Epidermal melanocyte (primary cell): Measurements from ENCODE around the gene RPL38.

ENCODE experiments used
- DNase-seq: peaks from one replicate; pipeline ENCODE4 v3.0.0; 2011; ENCODE audit warnings: low spot score; ENCODE audit not compliant: insufficient read length

The RPL38 gene

DNA sequence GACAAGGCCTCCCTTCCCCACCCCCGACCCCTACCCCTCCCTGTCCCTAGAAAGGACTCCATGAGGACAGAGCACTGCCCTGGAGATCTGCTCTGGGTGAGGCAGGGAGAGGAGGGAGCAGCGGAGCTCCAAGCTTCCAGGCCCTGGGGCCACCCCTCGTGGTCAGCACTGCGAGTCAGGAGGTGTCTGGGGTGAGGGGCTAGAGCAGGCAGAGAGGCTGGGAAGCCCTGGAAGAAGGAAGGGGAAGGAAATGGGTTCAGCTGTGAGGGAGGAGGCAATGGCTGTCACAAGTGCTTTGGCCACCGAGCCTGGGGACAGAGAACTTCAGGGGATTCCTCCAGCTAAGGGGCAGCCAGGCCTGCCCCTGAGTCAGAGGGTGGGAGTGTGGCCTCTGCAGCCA is 42.4 kb downstream of the RPL38 start:
- DNase-seq: peak; percentile 74

- no peak for DNase-seq
Measured at GRCh38 chr17:74249590-74250270, 46.3 kb downstream of the RPL38 start.

GRCh38 chr17:74250324-74250995 is 47.0 kb downstream of the RPL38 start:
- no peak for DNase-seq

- DNase-seq: no peak
Measured at GRCh38 chr17:74251051-74251450, 47.6 kb downstream of the RPL38 start.

GRCh38 chr17:74251569-74251968 is 48.1 kb downstream of the RPL38 start:
- no peak for DNase-seq

DNA sequence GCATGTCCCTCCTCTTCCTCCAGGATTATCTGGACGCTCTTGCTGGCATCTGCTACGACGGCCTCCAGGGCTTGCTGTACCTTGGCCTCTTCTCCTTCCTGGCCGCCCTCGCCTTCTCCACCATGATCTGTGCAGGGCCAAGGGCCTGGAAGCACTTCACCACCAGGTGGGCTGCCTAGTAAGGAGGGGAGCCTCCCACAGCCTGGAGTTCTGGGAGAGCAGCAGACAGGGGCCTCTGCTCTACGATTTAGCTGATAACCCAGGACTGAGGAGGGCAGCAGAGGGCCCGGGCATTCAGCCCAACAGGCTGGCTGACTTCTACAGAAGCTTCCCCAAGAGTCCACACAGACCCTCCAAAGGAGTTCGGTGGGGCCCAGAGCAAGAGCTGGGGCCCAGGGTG is 48.7 kb downstream of the RPL38 start:
- no peak for DNase-seq

DNA sequence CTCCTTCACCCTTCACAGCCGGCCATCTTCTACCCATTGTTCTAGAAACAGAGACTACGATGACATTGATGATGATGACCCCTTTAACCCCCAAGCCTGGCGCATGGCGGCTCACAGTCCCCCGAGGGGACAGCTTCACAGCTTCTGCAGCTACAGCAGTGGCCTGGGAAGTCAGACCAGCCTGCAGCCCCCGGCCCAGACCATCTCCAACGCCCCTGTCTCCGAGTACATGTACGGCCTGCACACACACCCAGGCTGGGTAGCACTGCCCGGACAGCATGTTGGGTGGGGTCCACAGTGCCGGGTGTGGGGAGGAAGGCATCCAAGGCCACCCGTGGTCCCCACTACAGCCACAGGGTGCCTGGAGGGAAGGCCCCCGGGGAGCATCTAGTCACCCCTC is 49.6 kb downstream of the RPL38 start:
- DNase-seq: no peak

- no peak for DNase-seq
Measured at GRCh38 chr17:74257311-74257710, 53.8 kb downstream of the RPL38 start.

DNA sequence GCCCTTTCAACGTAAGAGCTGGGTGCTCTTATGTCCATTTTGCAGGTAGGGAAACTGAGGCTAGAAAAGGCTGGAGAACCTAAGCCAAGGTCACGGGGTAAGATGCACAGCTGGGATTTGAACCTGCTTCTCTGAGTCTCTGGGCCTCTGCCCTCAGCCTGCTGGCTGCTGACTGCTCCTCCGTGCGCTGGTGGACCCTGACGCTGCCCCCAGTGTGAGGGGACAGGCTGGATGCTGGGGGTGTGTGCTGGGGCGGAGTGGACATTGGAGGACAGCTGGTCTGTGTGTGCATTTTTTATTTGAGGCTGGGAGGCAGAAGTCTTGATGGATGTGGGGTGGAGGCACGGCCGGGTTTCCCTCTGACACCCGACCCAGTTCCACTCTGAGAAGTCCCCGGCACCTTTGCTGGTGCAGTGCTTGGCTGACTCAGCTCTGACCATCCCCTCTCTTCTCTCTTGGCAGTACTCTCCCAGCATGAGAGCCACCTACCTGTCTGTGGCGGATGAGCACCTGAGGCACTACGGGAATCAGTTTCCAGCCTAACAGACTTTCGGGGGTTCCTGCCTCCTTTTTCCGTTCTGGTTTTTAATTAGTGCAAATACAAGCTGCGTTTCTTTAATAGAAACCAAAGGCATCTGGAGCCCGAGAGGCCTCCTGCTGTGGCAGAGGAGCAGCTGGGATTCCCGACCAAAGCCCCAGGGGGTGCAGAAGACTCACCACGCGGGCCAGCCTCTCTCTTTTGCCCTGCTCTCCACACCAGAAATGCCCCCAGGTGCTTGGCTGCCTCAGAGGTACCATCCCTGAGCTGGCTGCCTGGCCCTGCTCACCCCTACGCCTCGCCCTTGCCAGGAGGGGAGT is 56.4 kb downstream of the RPL38 start:
- no peak for DNase-seq
